WTC11 (cell line): ENCODE results near the gene EPC1. TPM values are rescaled to one million over a fixed set of nuclear protein-coding genes. Genes with fewer than 3 reads are reported as not detected.

Experiments used
- ATAC-seq: fragments of 200-7000 bp; cut with Tn5 transposase; 2 replicates; pipeline ENCODE4 v1.10.0; 2021; ENCODE audit warnings: mild to moderate bottlenecking, moderate library complexity
- CTCF ChIA-PET: fragments of 300-600 bp; sonication (Branson Sonifier 250); formaldehyde crosslinking; loops from one replicate; lab custom pipeline; 2021; ENCODE audit warnings: antibody characterized with exemption; lab: Charles Lee
- POLR2A ChIA-PET: fragments of 350-600 bp; sonication (Branson Sonifier 250); formaldehyde crosslinking; loops from one replicate; lab custom pipeline; 2021; ENCODE audit warnings: antibody characterized with exemption; lab: Charles Lee
- DNase-seq: peaks from one replicate; pipeline ENCODE4 v3.0.0; 2021; ENCODE audit warnings: low spot score
- H3K27ac Mint-ChIP-seq: 2 replicates; pipeline ENCODE4 v1.8.0; 2021; ENCODE audit warnings: mixed read lengths
- H3K27me3 Mint-ChIP-seq: 2 replicates; pipeline ENCODE4 v1.8.0; 2021; ENCODE audit warnings: low read depth, mild to moderate bottlenecking, moderate library complexity, mixed read lengths
- H3K36me3 Mint-ChIP-seq: 2 replicates; pipeline ENCODE4 v1.8.0; 2021; ENCODE audit warnings: mixed read lengths
- H3K4me1 Mint-ChIP-seq: 2 replicates; pipeline ENCODE4 v1.8.0; 2022; ENCODE audit warnings: mixed read lengths
- H3K4me3 Mint-ChIP-seq: 2 replicates; pipeline ENCODE4 v1.8.0; 2021; ENCODE audit warnings: mild to moderate bottlenecking, moderate library complexity, mixed read lengths
- H3K9me3 Mint-ChIP-seq: 2 replicates; pipeline ENCODE4 v1.8.0; 2021; ENCODE audit warnings: mixed read lengths
- GTF2I ChIP-seq: fragments of 250-450 bp; sonication (Bioruptor Pico); conservative IDR thresholded peaks from 2 replicates; pipeline ENCODE4 v1.4.0; 2021; ENCODE audit warnings: mild to moderate bottlenecking
- JAZF1 ChIP-seq: fragments of 250-450 bp; sonication (Bioruptor Pico); IDR thresholded peaks from 2 replicates; pipeline ENCODE4 v1.9.0; 2021; ENCODE audit warnings: moderate library complexity, mild to moderate bottlenecking, inconsistent platforms
- MXD4 ChIP-seq: fragments of 250-450 bp; sonication (Bioruptor Pico); IDR thresholded peaks from 2 replicates; pipeline ENCODE4 v1.8.0; 2021; ENCODE audit warnings: mild to moderate bottlenecking, moderate library complexity, borderline replicate concordance
- OVOL2 ChIP-seq: fragments of 250-450 bp; sonication (Bioruptor Pico); IDR thresholded peaks from 2 replicates; pipeline ENCODE4 v1.9.0; 2021; ENCODE audit warnings: mild to moderate bottlenecking, borderline replicate concordance
- SMAD3 ChIP-seq: sonication (generic); formaldehyde crosslinking; IDR thresholded peaks from 2 replicates; pipeline ENCODE4 v1.8.0; 2022; ENCODE audit warnings: missing genetic modification reagents, mild to moderate bottlenecking, borderline replicate concordance
- SOX15 ChIP-seq: fragments of 250-450 bp; sonication (Bioruptor Pico); IDR thresholded peaks from 2 replicates; pipeline ENCODE4 v1.9.0; 2021; ENCODE audit warnings: mild to moderate bottlenecking
- TCF7 ChIP-seq: sonication (generic); formaldehyde crosslinking; IDR thresholded peaks from 2 replicates; pipeline ENCODE4 v1.8.0; 2022; ENCODE audit warnings: mild to moderate bottlenecking, low read depth, missing genetic modification reagents, moderate library complexity
- TEAD4 ChIP-seq: sonication (generic); formaldehyde crosslinking; IDR thresholded peaks from 2 replicates; pipeline ENCODE4 v1.8.0; 2022; ENCODE audit warnings: mild to moderate bottlenecking, missing genetic modification reagents
- ZBTB21 ChIP-seq: sonication (generic); formaldehyde crosslinking; IDR thresholded peaks from 2 replicates; pipeline ENCODE4 v1.8.1; 2023; ENCODE audit warnings: mild to moderate bottlenecking, missing genetic modification reagents, borderline replicate concordance
- ZNF121 ChIP-seq: sonication (generic); formaldehyde crosslinking; IDR thresholded peaks from 2 replicates; pipeline ENCODE4 v1.8.0; 2023; ENCODE audit warnings: missing genetic modification reagents
- ZNF138 ChIP-seq: sonication (generic); formaldehyde crosslinking; conservative IDR thresholded peaks from 2 replicates; pipeline ENCODE4 v1.8.1; 2022; ENCODE audit warnings: mild to moderate bottlenecking, moderate library complexity, missing genetic modification reagents
- ZNF232 ChIP-seq: sonication (generic); formaldehyde crosslinking; IDR thresholded peaks from 2 replicates; pipeline ENCODE4 v1.8.0; 2022; ENCODE audit warnings: mild to moderate bottlenecking, missing genetic modification reagents
- ZNF671 ChIP-seq: fragments of 250-450 bp; sonication (Bioruptor Pico); IDR thresholded peaks from 2 replicates; pipeline ENCODE4 v1.8.0; 2021; ENCODE audit warnings: mild to moderate bottlenecking
- total RNA-seq: library from RNA; stranded (reverse); gene quantifications from 3 replicates; pipeline ENCODE4 v1.2.3, GENCODE V29; 2021
- TF ChIP-seq, protein P1 (sequence below): sonication (generic); formaldehyde crosslinking; IDR thresholded peaks from 2 replicates; pipeline ENCODE4 v1.8.1; 2023; ENCODE audit warnings: mild to moderate bottlenecking, missing genetic modification reagents, moderate library complexity
- TF ChIP-seq, protein P2 (sequence below): sonication (generic); formaldehyde crosslinking; IDR thresholded peaks from 2 replicates; pipeline ENCODE4 v1.8.1; 2022; ENCODE audit warnings: missing genetic modification reagents, borderline replicate concordance
- TF ChIP-seq, protein P3 (sequence below): fragments of 250-450 bp; sonication (Bioruptor Pico); IDR thresholded peaks from 2 replicates; pipeline ENCODE4 v1.9.0; 2021; ENCODE audit warnings: moderate library complexity, mild to moderate bottlenecking, inconsistent platforms, borderline replicate concordance
- TF ChIP-seq, protein P4 (sequence below): sonication (generic); formaldehyde crosslinking; IDR thresholded peaks from 2 replicates; pipeline ENCODE4 v1.8.1; 2022; ENCODE audit warnings: low read depth, mild to moderate bottlenecking, moderate library complexity, missing genetic modification reagents, borderline replicate concordance
- TF ChIP-seq, protein P5 (sequence below): fragments of 250-450 bp; sonication (Bioruptor Pico); IDR thresholded peaks from 2 replicates; pipeline ENCODE4 v1.8.0; 2021; ENCODE audit warnings: mild to moderate bottlenecking

Gene EPC1
- total RNA-seq, 1 experiment from 2014 or later, result 22.5 TPM

DNA sequence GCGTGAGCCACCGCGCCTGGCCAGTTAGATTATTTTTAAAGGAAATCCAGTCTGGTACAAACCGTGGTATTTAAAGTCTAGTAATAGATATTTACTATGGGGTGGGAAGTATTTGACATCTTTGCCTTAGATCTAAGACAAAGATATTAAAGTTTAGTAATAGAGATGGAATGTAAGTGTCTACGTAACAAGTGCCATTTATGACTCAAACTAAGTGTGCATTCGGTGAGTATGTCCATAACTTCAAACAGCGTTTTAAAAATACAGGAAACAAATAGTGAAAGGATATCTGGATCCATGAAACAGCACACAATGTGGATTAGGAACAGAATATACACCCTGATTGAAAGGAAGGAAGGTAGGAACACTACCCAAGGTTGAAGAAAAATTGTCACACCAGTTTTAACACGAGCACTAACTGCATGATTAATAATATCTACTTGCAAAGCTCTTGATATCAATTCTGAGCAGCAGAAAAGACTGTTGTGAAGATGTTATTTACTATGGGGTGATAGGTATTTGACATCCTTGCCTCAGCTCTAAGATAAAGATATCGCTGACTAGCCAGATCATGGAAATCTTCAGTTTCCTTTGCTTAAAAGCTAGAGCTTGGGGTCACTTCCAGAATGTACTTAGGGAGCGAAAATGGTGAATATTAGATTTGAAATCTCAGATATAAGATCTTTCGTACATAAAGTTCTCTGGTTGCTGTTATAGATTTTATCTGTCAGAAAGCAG lies 48.7 kb downstream of the EPC1 start:
- Mint-ChIP-seq H3K4me1 (peaks cover 9% of the 10 kb centered on the region; the same call in 1 of the 2 replicates), H3K36me3 (peaks cover 12% of the 10 kb centered on the region), H3K4me3 (no peak overlapping the region)
- ATAC-seq, result no peak
- POLR2A ChIA-PET, result no interaction called here
- TF ChIP-seq MXD4 (CRISPR knock-in tag), result no peak
- TF ChIP-seq, protein P1, sequence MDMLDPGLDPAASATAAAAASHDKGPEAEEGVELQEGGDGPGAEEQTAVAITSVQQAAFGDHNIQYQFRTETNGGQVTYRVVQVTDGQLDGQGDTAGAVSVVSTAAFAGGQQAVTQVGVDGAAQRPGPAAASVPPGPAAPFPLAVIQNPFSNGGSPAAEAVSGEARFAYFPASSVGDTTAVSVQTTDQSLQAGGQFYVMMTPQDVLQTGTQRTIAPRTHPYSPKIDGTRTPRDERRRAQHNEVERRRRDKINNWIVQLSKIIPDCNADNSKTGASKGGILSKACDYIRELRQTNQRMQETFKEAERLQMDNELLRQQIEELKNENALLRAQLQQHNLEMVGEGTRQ (CRISPR knock-in tag), result no peak
- TF ChIP-seq TEAD4 (CRISPR knock-in tag), result no peak
- TF ChIP-seq, all 79 proteins: peak for 0
- CTCF ChIA-PET, result no interaction called here
- H3K27ac Mint-ChIP-seq, result peak overlapping the region; percentile 48; the same call in 1 of the 2 replicates
- DNase-seq, result no peak
- no peaks in the 10 kb centered on the region for H3K27me3 Mint-ChIP-seq
- H3K9me3 Mint-ChIP-seq, result no peaks in the 10 kb centered on the region

DNA sequence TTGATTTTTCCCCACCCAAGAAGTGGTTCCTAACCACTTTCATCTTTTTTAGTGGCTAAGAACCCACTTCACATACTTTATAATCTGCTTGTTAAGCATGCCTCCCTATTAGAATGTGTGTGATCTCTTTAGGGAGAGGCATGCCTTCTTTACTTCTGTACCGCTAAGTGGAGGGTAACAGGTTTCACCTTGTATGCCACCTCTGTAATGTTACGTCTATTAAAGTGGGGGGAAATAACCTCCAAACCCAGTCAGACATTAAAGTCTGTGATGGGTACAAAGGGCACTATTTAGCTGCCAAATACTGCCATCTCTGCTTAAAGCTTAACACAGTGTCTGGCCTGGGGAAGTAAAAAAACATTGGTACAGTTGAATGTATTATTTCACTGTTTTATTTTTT lies 51.9 kb downstream of the EPC1 start:
- Mint-ChIP-seq H3K27ac (no peak overlapping the region), H3K36me3 (peaks cover 7% of the 10 kb centered on the region), H3K27me3 (no peaks in the 10 kb centered on the region), H3K4me3 (no peak overlapping the region), H3K9me3 (no peaks in the 10 kb centered on the region), H3K4me1 (peaks cover 12% of the 10 kb centered on the region; the same call in 1 of the 2 replicates)
- CTCF ChIA-PET, result interaction anchor here (1.4 kb wide), 1 partner anchor 38 kb away, joined by 5 read pairs; no protein-coding TSS in a partner anchor
- TF ChIP-seq, protein P2, sequence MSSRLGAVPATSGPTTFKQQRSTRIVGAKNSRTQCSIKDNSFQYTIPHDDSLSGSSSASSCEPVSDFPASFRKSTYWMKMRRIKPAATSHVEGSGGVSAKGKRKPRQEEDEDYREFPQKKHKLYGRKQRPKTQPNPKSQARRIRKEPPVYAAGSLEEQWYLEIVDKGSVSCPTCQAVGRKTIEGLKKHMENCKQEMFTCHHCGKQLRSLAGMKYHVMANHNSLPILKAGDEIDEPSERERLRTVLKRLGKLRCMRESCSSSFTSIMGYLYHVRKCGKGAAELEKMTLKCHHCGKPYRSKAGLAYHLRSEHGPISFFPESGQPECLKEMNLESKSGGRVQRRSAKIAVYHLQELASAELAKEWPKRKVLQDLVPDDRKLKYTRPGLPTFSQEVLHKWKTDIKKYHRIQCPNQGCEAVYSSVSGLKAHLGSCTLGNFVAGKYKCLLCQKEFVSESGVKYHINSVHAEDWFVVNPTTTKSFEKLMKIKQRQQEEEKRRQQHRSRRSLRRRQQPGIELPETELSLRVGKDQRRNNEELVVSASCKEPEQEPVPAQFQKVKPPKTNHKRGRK (CRISPR knock-in tag), result no peak
- TF ChIP-seq TCF7 (CRISPR knock-in tag) (no peak), SOX15 (CRISPR knock-in tag) (no peak), ZNF121 (no peak), ZNF671 (no peak), ZNF232 (no peak), SMAD3 (CRISPR knock-in tag) (no peak), OVOL2 (CRISPR knock-in tag) (no peak), ZNF138 (CRISPR knock-in tag) (no peak), ZBTB21 (CRISPR knock-in tag) (no peak), GTF2I (CRISPR knock-in tag) (no peak), JAZF1 (CRISPR knock-in tag) (no peak)
- TF ChIP-seq, protein P3, sequence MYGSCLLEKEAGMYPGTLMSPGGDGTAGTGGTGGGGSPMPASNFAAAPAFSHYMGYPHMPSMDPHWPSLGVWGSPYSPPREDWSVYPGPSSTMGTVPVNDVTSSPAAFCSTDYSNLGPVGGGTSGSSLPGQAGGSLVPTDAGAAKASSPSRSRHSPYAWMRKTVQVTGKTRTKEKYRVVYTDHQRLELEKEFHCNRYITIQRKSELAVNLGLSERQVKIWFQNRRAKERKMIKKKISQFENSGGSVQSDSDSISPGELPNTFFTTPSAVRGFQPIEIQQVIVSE (CRISPR knock-in tag), result no peak
- TF ChIP-seq, protein P4, sequence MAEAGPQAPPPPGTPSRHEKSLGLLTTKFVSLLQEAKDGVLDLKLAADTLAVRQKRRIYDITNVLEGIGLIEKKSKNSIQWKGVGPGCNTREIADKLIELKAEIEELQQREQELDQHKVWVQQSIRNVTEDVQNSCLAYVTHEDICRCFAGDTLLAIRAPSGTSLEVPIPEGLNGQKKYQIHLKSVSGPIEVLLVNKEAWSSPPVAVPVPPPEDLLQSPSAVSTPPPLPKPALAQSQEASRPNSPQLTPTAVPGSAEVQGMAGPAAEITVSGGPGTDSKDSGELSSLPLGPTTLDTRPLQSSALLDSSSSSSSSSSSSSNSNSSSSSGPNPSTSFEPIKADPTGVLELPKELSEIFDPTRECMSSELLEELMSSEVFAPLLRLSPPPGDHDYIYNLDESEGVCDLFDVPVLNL (CRISPR knock-in tag), result no peak
- TF ChIP-seq, protein P5, sequence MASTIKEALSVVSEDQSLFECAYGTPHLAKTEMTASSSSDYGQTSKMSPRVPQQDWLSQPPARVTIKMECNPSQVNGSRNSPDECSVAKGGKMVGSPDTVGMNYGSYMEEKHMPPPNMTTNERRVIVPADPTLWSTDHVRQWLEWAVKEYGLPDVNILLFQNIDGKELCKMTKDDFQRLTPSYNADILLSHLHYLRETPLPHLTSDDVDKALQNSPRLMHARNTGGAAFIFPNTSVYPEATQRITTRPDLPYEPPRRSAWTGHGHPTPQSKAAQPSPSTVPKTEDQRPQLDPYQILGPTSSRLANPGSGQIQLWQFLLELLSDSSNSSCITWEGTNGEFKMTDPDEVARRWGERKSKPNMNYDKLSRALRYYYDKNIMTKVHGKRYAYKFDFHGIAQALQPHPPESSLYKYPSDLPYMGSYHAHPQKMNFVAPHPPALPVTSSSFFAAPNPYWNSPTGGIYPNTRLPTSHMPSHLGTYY (CRISPR knock-in tag), result no peak
- TF ChIP-seq, protein P1 (CRISPR knock-in tag), result no peak
- ATAC-seq (no peak), DNase-seq (no peak)
- POLR2A ChIA-PET, result no interaction called here
